ENCODE data around the gene GOLGA7B. TPM values are rescaled to one million over a fixed set of nuclear protein-coding genes. Genes with fewer than 3 reads are reported as not detected.

GOLGA7B gene
- 0.20 TPM in 1 of 2 replicates, not detected in the other for total RNA-seq (2014; rRNA removed; shearing (Covaris generic); ENCODE audit: low replicate concordance)

DNA sequence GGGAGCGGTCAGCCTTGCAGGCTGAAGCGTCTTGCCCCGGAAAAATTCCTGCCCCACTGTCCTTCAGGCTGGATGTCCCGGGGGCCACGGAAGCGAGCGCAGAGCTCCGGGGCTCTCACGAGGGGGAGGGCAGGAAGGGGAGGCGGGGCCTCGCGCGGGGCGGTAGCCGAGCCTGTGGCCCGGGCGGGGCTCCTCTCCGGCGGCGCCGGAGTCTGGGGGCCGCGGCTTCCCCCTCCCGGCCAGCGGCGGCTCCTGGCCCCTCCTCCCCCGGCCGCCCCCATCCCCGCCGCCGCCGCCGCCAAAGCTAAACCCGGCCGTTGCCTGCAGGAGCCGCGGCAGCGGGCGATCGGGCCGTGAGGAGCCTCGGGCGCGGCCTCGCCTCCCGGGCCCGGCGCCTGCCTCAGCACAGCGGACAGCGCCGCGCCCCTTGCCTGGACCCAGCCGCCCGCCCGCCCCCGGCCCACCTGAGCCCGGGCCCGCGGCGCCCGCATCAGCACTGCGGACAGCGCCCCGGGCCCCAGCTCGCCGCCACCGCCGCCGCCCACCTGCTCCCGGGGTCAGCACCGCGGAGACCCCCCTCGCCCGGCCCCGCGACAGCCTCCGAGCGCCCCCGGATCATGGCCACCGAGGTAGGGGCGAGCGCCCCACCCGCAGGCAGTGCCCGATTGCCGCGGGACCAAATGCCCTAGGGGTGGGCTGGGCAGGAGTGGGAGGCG is at the start of gene GOLGA7B:
GOLGA7B (plus strand) TSS at position 157 of the 716 bp plus-strand sequence; CDS start at position 618, 461 bp downstream.
- Histone ChIP-seq H3K27me3 (peaks cover 10% of the 10 kb centered on the region), H3K9me3 (no peaks in the 10 kb centered on the region), H3K36me3 (no peaks in the 10 kb centered on the region), H3K4me3 (peak within 1 kb of the TSS; percentile 28)
- DNase-seq: peak; percentile 42

DNA sequence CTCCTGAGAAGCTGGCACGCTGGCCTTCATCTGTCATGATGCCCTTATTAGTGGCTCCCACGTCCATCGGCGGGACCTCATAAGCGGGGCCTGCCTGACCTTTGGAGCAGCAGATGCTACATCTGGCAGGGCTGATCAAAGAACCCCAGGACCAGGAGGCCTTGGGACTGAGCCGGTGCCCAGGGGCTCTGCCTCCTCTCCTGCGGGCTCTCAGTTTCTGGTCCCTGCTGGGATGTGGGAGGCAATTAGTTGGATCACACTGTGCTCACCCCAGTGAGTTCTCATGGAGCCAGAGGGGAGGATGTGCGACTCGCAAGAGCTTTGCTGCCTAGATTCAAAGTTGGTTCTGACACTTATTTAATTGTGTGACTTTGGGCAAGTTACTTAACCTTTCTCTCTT is 49.2 kb upstream of the GOLGA7B start:
- Histone ChIP-seq H3K27me3 (no peaks in the 10 kb centered on the region), H3K36me3 (no peaks in the 10 kb centered on the region), H3K4me3 (no peak overlapping the region), H3K9me3 (peaks cover 6% of the 10 kb centered on the region; the same call in 1 of the 2 replicates)
- DNase-seq: no peak

DNA sequence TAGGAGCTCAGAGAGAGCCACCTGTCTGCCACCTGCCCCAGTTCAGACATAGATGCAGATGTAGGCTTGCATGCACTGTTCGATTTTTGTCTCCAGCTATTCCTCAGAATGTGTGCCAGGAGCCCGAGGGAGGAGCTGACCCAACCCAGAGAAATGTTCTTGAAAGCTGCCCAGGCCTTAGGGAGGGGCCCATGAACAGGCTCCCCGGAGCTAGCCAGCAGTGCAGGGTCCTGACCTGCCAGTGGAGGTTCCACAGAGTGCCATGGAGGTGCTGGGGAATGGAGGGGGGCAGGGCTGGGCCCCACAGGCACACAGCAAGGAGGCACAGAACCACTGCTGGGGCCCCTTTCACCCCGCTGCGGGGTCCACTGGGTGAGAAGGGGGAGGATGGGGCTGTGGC is 48.2 kb upstream of the GOLGA7B start:
- H3K27me3 ChIP-seq: no peaks in the 10 kb centered on the region
- DNase-seq: no peak
- H3K4me3 ChIP-seq: no peak overlapping the region
- H3K9me3 ChIP-seq: peaks cover 6% of the 10 kb centered on the region; the same call in 1 of the 2 replicates
- H3K36me3 ChIP-seq: no peaks in the 10 kb centered on the region

- no peaks in the 10 kb centered on the region for H3K27me3 ChIP-seq
- DNase-seq: no peak
- no peaks in the 10 kb centered on the region for H3K36me3 ChIP-seq
- H3K9me3 ChIP-seq: no peaks in the 10 kb centered on the region
- no peak overlapping the region for H3K4me3 ChIP-seq
Observed at GRCh38 chr10:97805096-97805884, 44.4 kb upstream of the GOLGA7B start.

DNA sequence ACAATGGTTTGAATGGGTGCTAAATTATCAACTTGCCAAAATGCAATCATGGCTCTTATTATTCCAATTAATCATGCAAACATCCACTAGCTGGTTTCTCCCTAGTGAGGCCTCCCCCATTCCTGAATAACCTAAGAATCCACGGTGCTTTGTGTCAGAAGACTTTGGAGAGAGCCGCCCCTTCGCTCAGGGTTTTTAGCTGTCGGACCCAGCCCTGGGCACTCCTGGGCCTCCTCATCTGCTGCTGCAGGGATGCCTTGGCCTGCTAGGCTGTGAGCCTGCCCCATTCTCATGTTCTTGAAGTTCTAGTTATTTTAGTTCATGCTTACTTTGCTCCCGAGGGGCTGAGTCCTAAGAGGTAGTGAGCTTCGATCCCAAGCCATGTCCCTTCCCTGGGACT is 43.7 kb upstream of the GOLGA7B start:
- no peak for DNase-seq
- Histone ChIP-seq H3K9me3 (no peaks in the 10 kb centered on the region), H3K27me3 (no peaks in the 10 kb centered on the region), H3K4me3 (no peak overlapping the region), H3K36me3 (no peaks in the 10 kb centered on the region)

- Histone ChIP-seq H3K36me3 (no peaks in the 10 kb centered on the region), H3K9me3 (no peaks in the 10 kb centered on the region), H3K4me3 (no peak overlapping the region), H3K27me3 (no peaks in the 10 kb centered on the region)
- no peak for DNase-seq
Observed at GRCh38 chr10:97810446-97810845, 39.2 kb upstream of the GOLGA7B start.

DNA sequence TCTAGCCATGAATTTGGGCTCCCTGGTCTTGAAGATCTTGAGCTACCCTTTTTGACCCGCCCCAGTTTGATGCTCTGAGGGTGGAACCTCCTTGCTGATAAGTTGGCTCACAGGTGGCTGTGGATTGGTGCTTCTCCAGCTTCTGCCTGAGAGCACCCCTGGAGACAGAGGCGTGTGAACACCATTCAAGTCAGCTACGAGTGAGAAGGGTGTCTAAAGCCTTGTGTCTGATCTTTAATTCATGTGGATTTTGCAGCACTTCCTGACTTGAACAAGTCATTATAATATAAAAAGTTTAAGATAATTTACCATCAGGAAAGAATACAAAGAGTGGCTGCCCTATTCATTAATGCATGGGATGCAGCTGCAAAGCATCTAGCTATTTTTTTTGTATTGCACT is 37.7 kb upstream of the GOLGA7B start:
- Histone ChIP-seq H3K36me3 (no peaks in the 10 kb centered on the region), H3K9me3 (no peaks in the 10 kb centered on the region), H3K27me3 (no peaks in the 10 kb centered on the region), H3K4me3 (no peak overlapping the region)
- DNase-seq: no peak

DNA sequence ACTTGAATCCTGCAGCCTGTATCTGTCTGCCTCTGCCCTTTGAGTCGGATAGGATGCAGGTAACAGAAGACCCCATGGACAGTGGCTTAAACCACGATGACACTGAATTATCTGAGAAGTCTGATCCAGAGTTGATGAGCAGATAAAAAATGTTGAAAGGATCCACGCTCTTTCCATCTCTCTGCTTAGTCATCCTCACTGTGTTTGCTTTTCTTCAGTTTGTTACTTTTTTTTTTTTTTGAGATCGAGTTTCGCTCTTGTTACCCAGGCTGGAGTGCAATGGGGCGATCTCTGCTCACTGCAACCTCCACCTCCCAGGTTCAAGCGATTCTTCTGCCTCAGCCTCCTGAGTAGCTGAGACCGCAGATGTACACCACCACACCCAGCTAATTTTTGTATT is 36.9 kb upstream of the GOLGA7B start:
- Histone ChIP-seq H3K9me3 (no peaks in the 10 kb centered on the region), H3K36me3 (no peaks in the 10 kb centered on the region), H3K4me3 (no peak overlapping the region), H3K27me3 (no peaks in the 10 kb centered on the region)
- no peak for DNase-seq

- H3K36me3 ChIP-seq: no peaks in the 10 kb centered on the region
- no peak overlapping the region for H3K4me3 ChIP-seq
- DNase-seq: no peak
- H3K9me3 ChIP-seq: no peaks in the 10 kb centered on the region
- no peaks in the 10 kb centered on the region for H3K27me3 ChIP-seq
Observed at GRCh38 chr10:97813311-97813710, 36.3 kb upstream of the GOLGA7B start.

DNA sequence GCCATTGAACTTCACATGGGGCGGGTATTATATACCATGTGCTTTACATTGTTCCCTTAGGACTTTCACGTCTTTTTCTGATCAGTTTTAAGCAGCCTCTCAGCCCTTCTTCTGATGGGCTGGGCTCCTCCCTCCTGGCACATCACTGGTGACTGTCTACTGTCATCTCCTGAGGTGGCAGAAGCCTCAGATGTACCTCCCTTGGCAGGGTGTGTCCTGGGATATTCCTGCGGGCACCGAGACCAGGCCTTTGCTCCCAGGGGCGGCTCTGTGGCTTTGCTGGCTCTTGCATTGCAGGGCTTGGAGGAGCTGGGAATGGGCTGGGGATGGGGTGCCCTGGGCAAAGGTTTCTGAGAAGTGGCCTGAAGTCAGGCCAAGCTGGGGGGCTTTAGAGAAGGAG is 34.6 kb upstream of the GOLGA7B start:
- no peak for DNase-seq
- Histone ChIP-seq H3K4me3 (no peak overlapping the region), H3K27me3 (no peaks in the 10 kb centered on the region)

GRCh38 chr10:97816609-97817008 is 33.0 kb upstream of the GOLGA7B start:
- no peak overlapping the region for H3K4me3 ChIP-seq
- H3K36me3 ChIP-seq: no peaks in the 10 kb centered on the region
- DNase-seq: no peak
- H3K9me3 ChIP-seq: no peaks in the 10 kb centered on the region
- no peaks in the 10 kb centered on the region for H3K27me3 ChIP-seq

More for the DNA sequence above, 34.6 kb upstream of the GOLGA7B start:
- no peaks in the 10 kb centered on the region for H3K9me3 ChIP-seq
- no peaks in the 10 kb centered on the region for H3K36me3 ChIP-seq

GRCh38 chr10:97818572-97818971 is 31.1 kb upstream of the GOLGA7B start:
- DNase-seq: no peak
- Histone ChIP-seq H3K4me3 (no peak overlapping the region), H3K27me3 (no peaks in the 10 kb centered on the region), H3K9me3 (no peaks in the 10 kb centered on the region), H3K36me3 (no peaks in the 10 kb centered on the region)

GRCh38 chr10:97820096-97820704 is 29.4 kb upstream of the GOLGA7B start:
- Histone ChIP-seq H3K27me3 (no peaks in the 10 kb centered on the region), H3K36me3 (no peaks in the 10 kb centered on the region), H3K4me3 (no peak overlapping the region), H3K9me3 (no peaks in the 10 kb centered on the region)
- DNase-seq: no peak

GRCh38 chr10:97821308-97822038 is 28.2 kb upstream of the GOLGA7B start:
- no peaks in the 10 kb centered on the region for H3K27me3 ChIP-seq
- no peaks in the 10 kb centered on the region for H3K9me3 ChIP-seq
- DNase-seq: no peak
- H3K36me3 ChIP-seq: no peaks in the 10 kb centered on the region
- no peak overlapping the region for H3K4me3 ChIP-seq

DNA sequence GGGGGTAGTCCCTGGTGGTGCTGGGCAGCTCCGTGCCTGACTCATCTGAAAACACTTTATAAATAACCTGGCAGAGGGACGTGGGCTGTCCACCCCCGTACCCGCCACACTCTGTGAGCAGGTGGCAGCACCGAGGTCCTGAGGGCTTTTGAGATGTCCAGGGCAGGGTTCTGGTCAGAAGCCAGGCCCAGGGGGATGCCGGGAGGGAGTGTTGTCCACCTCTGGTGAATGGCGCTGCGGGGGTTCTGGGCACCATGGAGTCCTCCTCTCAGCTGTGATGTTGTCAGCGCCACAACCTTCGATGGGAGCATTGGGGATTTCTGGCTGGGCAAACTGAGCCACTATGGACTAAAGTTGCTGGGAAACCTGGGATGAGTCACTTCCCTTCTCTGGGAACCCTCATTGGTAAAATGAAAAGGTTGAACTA is 27.4 kb upstream of the GOLGA7B start:
- DNase-seq: no peak

DNA sequence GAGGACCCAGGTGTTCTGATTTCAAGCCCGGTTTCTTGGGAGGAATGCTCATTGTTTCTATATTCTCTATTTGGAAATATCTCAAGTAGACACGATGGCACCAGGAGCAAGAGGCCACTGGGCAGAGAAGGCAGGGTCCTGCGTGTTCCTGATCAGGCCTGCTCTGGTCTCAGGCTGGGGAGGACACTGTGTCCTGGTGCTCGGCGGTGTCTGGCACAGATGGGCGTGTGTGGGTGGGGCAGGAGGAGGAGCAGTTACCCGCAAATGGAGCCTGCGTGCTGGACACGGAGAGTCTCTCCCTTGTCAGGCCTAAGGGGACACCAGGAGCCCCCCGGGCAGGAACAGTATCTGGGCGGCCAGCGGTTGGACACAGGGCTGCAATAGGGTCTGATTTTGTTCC is 25.9 kb upstream of the GOLGA7B start:
- DNase-seq: no peak
- H3K36me3 ChIP-seq: no peaks in the 10 kb centered on the region
- no peaks in the 10 kb centered on the region for H3K9me3 ChIP-seq
- no peak overlapping the region for H3K4me3 ChIP-seq
- H3K27me3 ChIP-seq: no peaks in the 10 kb centered on the region

More for the DNA sequence above, 27.4 kb upstream of the GOLGA7B start:
- H3K9me3 ChIP-seq: no peaks in the 10 kb centered on the region
- H3K27me3 ChIP-seq: no peaks in the 10 kb centered on the region
- H3K4me3 ChIP-seq: no peak overlapping the region
- H3K36me3 ChIP-seq: no peaks in the 10 kb centered on the region

All from MG63 (cell line).